SH-SY5Y (cell line): ENCODE measurements around the gene TTLL9.

Source experiments
- GATA2 ChIP-seq: IDR thresholded peaks from 2 replicates; pipeline ENCODE4 v1.6.1; 2011; ENCODE audit warnings: mild to moderate bottlenecking, low read depth, low read length
- GATA3 ChIP-seq: IDR thresholded peaks from 2 replicates; pipeline ENCODE4 v1.6.1; 2011; ENCODE audit warnings: low read depth, mild to moderate bottlenecking, low read length, moderate library complexity

DNA sequence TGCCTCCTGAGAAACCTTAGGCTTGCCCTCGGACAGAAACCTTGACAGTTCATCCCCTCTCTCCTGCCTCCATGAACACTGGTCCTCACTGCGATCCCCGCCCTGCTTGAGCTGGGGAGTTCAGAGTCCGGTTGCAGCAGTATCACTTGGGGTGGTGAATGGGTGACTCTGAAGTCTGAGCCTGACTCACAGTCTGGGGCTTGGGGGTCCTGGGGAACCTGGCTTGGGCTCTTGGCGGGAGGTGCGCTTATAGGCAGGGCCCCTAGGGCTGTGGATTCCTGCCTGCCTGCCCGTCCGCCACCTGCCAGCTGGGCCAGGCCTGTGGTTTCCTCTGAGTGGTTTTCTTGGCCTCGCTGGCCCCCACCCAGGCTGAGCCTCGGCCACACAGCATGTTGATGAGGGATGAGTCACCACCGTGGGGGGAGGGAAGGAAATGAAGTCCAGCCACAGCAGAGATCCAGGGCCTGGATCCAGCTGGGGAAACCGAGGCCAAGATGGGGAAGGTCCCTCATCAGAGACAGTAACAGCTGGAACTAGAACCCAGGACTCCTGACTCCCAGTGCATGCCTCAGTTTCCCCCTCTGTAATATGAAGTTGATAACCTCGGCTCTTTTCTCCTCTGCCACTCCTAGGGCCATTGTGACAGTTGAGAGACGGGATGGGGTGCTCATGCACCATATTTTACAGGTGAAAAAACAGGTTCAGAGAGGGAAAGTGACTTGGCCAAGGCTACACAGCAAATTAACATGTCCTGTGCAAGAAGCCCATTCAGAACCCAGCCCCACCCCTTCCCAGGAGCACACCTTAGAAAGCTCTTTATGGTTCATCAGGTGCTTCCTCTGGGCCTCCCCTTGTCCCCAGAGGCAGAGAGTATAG, 34.2 kb upstream of the TTLL9 start:
- TF ChIP-seq GATA2 (no peak), GATA3 (no peak)
